22Rv1 (cell line): ENCODE measurements around the gene PPM1G.

Experiments
- H3K27ac ChIP-seq: fragments of 450-650 bp; 2 replicates; pipeline ENCODE4 v1.5.1; 2017
- CTCF ChIP-seq: fragments of 450-650 bp; IDR thresholded peaks from 2 replicates; pipeline ENCODE4 v1.5.1; 2017; ENCODE audit warnings: mild to moderate bottlenecking
- ZFX ChIP-seq: fragments of 450-650 bp; IDR thresholded peaks from 2 replicates; pipeline ENCODE4 v1.6.1; 2017; ENCODE audit warnings: antibody characterized with exemption, borderline replicate concordance

The PPM1G gene

DNA sequence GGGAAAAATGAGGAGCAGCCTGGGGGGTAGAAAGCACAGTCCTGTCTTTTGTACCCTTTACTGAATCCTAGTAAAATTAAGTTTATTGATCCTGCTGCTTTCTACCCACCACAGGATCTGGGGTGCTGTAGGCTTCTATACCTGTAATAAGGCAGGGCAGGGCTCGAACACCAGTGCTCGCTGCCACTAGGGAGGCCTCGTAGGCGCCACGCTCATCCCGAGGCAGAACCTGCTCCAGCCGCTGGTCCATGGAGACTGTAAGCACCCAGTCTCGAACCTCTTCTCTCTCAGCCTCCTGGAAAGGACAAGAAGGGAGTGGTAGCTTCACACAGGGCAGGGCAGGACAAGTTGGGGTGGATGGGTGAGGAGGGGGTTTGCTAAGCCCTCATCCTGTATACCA, 35.8 kb upstream of the PPM1G start:
- TF ChIP-seq ZFX (no peak), CTCF (no peak)
- H3K27ac ChIP-seq: no peak overlapping the region

DNA sequence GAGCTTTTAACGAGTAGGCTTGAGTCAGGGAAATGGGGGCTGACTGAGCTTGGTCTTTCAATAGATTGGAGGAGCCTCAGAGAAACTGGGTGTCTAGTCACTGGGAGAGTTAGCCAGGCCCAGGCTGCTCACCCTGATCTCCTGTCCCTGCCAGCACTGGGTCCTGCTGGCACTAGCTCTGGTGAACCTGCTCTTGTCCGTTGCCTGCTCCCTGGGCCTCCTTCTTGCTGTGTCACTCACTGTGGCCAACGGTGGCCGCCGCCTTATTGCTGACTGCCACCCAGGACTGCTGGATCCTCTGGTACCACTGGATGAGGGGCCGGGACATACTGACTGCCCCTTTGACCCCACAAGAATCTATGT, 33.5 kb upstream of the PPM1G start:
- peak overlapping the region; percentile 83 for H3K27ac ChIP-seq
- no peak for TF ChIP-seq ZFX
- no peak for TF ChIP-seq CTCF

GRCh38 chr2:27441958-27442919, 32.8 kb upstream of the PPM1G start, which contains the start of gene KRTCAP3:
KRTCAP3 (plus strand) TSS chr2:27442381; CDS start chr2:27442413, 32 bp downstream.
- TF ChIP-seq CTCF: peak; percentile 80
- TF ChIP-seq ZFX: no peak

GRCh38 chr2:27441226-27441926, 32.0 kb upstream of the PPM1G start:
- peak overlapping the region; percentile 83 for H3K27ac ChIP-seq
- TF ChIP-seq CTCF (no peak), ZFX (no peak)

More at GRCh38 chr2:27441958-27442919, 32.8 kb upstream of the PPM1G start, which contains the start of gene KRTCAP3:
- H3K27ac ChIP-seq: peak within 1 kb of the TSS; percentile 83

- TF ChIP-seq CTCF: no peak
- TF ChIP-seq ZFX: no peak
- no peak overlapping the region for H3K27ac ChIP-seq
These were observed 26.2 kb upstream of the PPM1G start for GRCh38 chr2:27435628-27436027.

- H3K27ac ChIP-seq: no peak overlapping the region
- TF ChIP-seq ZFX (no peak), CTCF (no peak)
These were observed 22.0 kb upstream of the PPM1G start for GRCh38 chr2:27431395-27431794.
